ENCODE results near the gene SH3BP4. TPM values are rescaled to one million over a fixed set of nuclear protein-coding genes. Genes with fewer than 3 reads are reported as not detected.

SH3BP4 gene
- total and polyA plus RNA-seq, 2 of the 8 experiments (the other 6 are each of a cell fraction or from before 2014, with no cell fraction given), result 28.3 to 35.4 TPM

- Histone ChIP-seq H2BK5ac (ENCODE audit: low read depth, low read length) (no peak overlapping the region), H2BK15ac (ENCODE audit: low read length) (no peak overlapping the region), H3K4me2 (ENCODE audit: insufficient read depth in 1 of 2, low read depth in 2 of 2, low read length in 2 of 2) (no peak overlapping the region), H3K9me3 (ENCODE audit: insufficient read depth in 2 of 2, low read depth in 1 of 2, low read length in 1 of 2) (peaks cover 3% of the 10 kb centered on the region in 2 experiments; a peak in 1 of 4 replicates), H3K9ac (replicated peaks in 1 of 4; ENCODE audit: extremely low read depth in 1 of 4, low read depth in 3 of 4, low read length in 3 of 4) (no peak overlapping the region), H2BK120ac (replicated peaks; ENCODE audit: low read depth, low read length) (no peak overlapping the region), H4K20me1 (replicated peaks in 1 of 2; ENCODE audit: control insufficient read depth in 1 of 2, insufficient read depth in 2 of 2, low read length in 2 of 2) (no peaks in the 10 kb centered on the region), H3K18ac (ENCODE audit: extremely low read depth, low read length) (no peak overlapping the region), H2AK5ac (ENCODE audit: low read depth, low read length) (no peak overlapping the region), H3K4me3 (ENCODE audit: extremely low read depth in 1 of 4, insufficient read depth in 2 of 4, low read depth in 3 of 4, low read length in 4 of 4) (no peak overlapping the region), H3K23me2 (ENCODE audit: low read depth, low read length) (no peaks in the 10 kb centered on the region), H4K5ac (ENCODE audit: insufficient read length, low read depth, low read length) (no peak overlapping the region), H3K79me2 (ENCODE audit: control insufficient read depth in 1 of 2, insufficient read depth in 2 of 2, low read length in 2 of 2) (no peaks in the 10 kb centered on the region), H2BK20ac (ENCODE audit: low read length) (no peak overlapping the region), H4K8ac (ENCODE audit: extremely low read depth, insufficient read depth, low read length) (no peak overlapping the region), H3K4me1 (replicated peaks in 1 of 4; ENCODE audit: control insufficient read depth in 3 of 4, insufficient read depth in 4 of 4, low read length in 3 of 4) (peaks cover 0 to 8% (median 0%) of the 10 kb centered on the region in 4 experiments; a peak in 3 of 7 replicates), H3K56ac (replicated peaks; ENCODE audit: insufficient read length, low read depth, low read length) (no peak overlapping the region), H2BK12ac (ENCODE audit: low read depth, low read length) (no peak overlapping the region), H3K14ac (ENCODE audit: insufficient read length) (no peak overlapping the region), H2AFZ (ENCODE audit: low read length) (no peak overlapping the region), H3K23ac (ENCODE audit: insufficient read length) (no peak overlapping the region), H3K36me3 (ENCODE audit: control insufficient read depth in 2 of 4, insufficient read depth in 4 of 4, low read length in 3 of 4) (no peaks in the 10 kb centered on the region), H3K4ac (replicated peaks; ENCODE audit: insufficient read length, low read depth, low read length) (no peak overlapping the region), H3K27me3 (replicated peaks in 1 of 4; ENCODE audit: control insufficient read depth in 3 of 4, extremely low read depth in 1 of 4, insufficient read depth in 3 of 4, low read length in 3 of 4) (no peaks in the 10 kb centered on the region), H4K91ac (replicated peaks; ENCODE audit: insufficient read length, low read length) (no peak overlapping the region), H3K27ac (ENCODE audit: low read depth, low read length) (no peak overlapping the region), H3K79me1 (ENCODE audit: low read depth, low read length) (no peaks in the 10 kb centered on the region)
- FAIRE-seq (no peak), DNase-seq (ENCODE audit: low read depth in 1 of 2, low spot score in 2 of 2) (no peak)
- ChIA-PET POLR2A (ENCODE audit: partially characterized antibody) (no interaction called here), CTCF (ENCODE audit: partially characterized antibody) (no interaction called here)
- 82% methylated on average over 1 of the region's 1 CpG; no CpG with 5 or more reads in 1 of the 2 experiments for WGBS, 2 experiments (ENCODE audit: extremely low coverage in 1 of 2, insufficient coverage in 1 of 2, insufficient read length in 1 of 2, insufficient replicate concordance in 2 of 2, low coverage in 1 of 2, low lambda C conversion rate in 2 of 2, missing lambda C conversion rate in 1 of 2)
- TF ChIP-seq ZNF274 (IDR thresholded peaks at IDR 0.05; ENCODE audit: borderline replicate concordance, extremely low read depth, low read length) (no peak), RNF2 (IDR thresholded peaks at IDR 0.05; ENCODE audit: borderline replicate concordance, low read depth, low read length, missing control alignments, poor library complexity, severe bottlenecking) (no peak), CTBP2 (IDR thresholded peaks at IDR 0.05; ENCODE audit: borderline replicate concordance, insufficient read depth, insufficient read length, low read length) (no peak), KDM5A (IDR thresholded peaks at IDR 0.05; ENCODE audit: low read length) (no peak), HDAC6 (IDR thresholded peaks at IDR 0.05; ENCODE audit: low read depth, low read length) (no peak), BRCA1 (IDR thresholded peaks at IDR 0.05; ENCODE audit: low read depth, low read length) (no peak), EP300 (IDR thresholded peaks at IDR 0.05; ENCODE audit: borderline replicate concordance in 1 of 2, low read depth in 2 of 2, low read length in 2 of 2) (no peak), SIN3A (conservative IDR thresholded peaks at IDR 0.05 in 1 of 2, IDR thresholded peaks at IDR 0.05 in 1 of 2; ENCODE audit: low read depth in 1 of 2, low read length in 2 of 2) (no peak), CHD1 (IDR thresholded peaks at IDR 0.05; ENCODE audit: low read depth, low read length) (no peak), MAX (IDR thresholded peaks at IDR 0.05) (no peak), USF2 (IDR thresholded peaks at IDR 0.05; ENCODE audit: low read length) (no peak), FOSL1 (IDR thresholded peaks at IDR 0.05; ENCODE audit: insufficient read depth, low read depth, low read length) (no peak)
Measured at GRCh38 chr2:235085476-235085875, 133.7 kb downstream of the SH3BP4 start.
